ENCODE measurements around the gene COL4A5. TPM values are rescaled to one million over a fixed set of nuclear protein-coding genes. Genes with fewer than 3 reads are reported as not detected.

Gene COL4A5
- total and polyA plus RNA-seq, 2 of the 13 experiments (the other 11 are each of a cell fraction or from before 2014, with no cell fraction given), result 39.5 to 45.5 TPM

GRCh38 chrX:108516184-108516583 is 76.5 kb downstream of the COL4A5 start:
- Histone ChIP-seq H3K27me3 (ENCODE audit: control insufficient read depth in 1 of 2, insufficient read depth in 2 of 2, low read length in 2 of 2) (no peaks in the 10 kb centered on the region), H3K27ac (ENCODE audit: extremely low read length, insufficient read depth, low read length) (peak overlapping the region; percentile 79), H3K4me3 (replicated peaks in 1 of 3; ENCODE audit: insufficient read depth in 1 of 3, low read depth in 2 of 3, low read length in 3 of 3) (no peak overlapping the region; a peak in 1 of 6 replicates), H2AFZ (ENCODE audit: low read length) (no peak overlapping the region), H3K36me3 (replicated peaks in 1 of 2; ENCODE audit: control insufficient read depth in 1 of 2, insufficient read depth in 2 of 2, low read length in 2 of 2) (no peaks in the 10 kb centered on the region), H3K9me3 (ENCODE audit: low read length) (no peaks in the 10 kb centered on the region), H3K9ac (ENCODE audit: insufficient read depth, low read depth, low read length) (no peak overlapping the region; the same call in 1 of the 2 replicates), H3K79me2 (ENCODE audit: insufficient read depth, low read length) (no peaks in the 10 kb centered on the region), H4K20me1 (ENCODE audit: insufficient read depth, low read length) (no peaks in the 10 kb centered on the region), H3K4me2 (ENCODE audit: low read depth, low read length) (peak overlapping the region; percentile 70), H3K4me1 (ENCODE audit: insufficient read depth, low read length) (peaks cover 43% of the 10 kb centered on the region)
- DNase-seq (ENCODE audit: low spot score) (peak; percentile 89), FAIRE-seq (peak; percentile 97), ATAC-seq (peak; percentile 99)
- BruUV-seq (replicated peaks), result no TSS peak
- POLR2A ChIA-PET, result interaction anchor here (0.7 kb wide), 1 partner anchor 76 kb away, joined by 3 read pairs; the partner anchor contains the start of gene COL4A5
- 2% methylated on average over 2 of the region's 2 CpGs for WGBS (ENCODE audit: low lambda C conversion rate)
- CTCF ChIA-PET (ENCODE audit: low intra/inter-chr PET ratio, low total read pairs), result no interaction called here
- intact Hi-C loops (cut with micrococcal nuclease; ENCODE audit: unreplicated experiment), result loop anchor here (5.0 kb wide), 1 partner anchor 79 kb away; the partner anchor contains the start of genes COL4A5 and COL4A6
- in situ Hi-C loops (cut with HindIII; ENCODE audit: extremely low pct_ligation_motif_present, low pct_unique_long_range_greater_than_20kb), result no loop called here
- TF ChIP-seq ZNF644 (CRISPR knock-in tag; IDR thresholded peaks at IDR 0.05; ENCODE audit: low read depth) (no peak), ZFX (CRISPR knock-in tag; IDR thresholded peaks at IDR 0.05; ENCODE audit: low read depth) (0 out of 2 replicates have a peak, but pooled peaks have one; percentile 17), ADNP (CRISPR knock-in tag; IDR thresholded peaks at IDR 0.05) (no peak), SIX1 (CRISPR knock-in tag; IDR thresholded peaks at IDR 0.05; ENCODE audit: borderline replicate concordance) (peak; percentile 56; the same call in 1 of the 2 replicates), ZSCAN9 (CRISPR knock-in tag; IDR thresholded peaks at IDR 0.05; ENCODE audit: borderline replicate concordance) (0 out of 2 replicates have a peak, but pooled peaks have one; percentile 45), ISL2 (CRISPR knock-in tag; IDR thresholded peaks at IDR 0.05) (peak; percentile 92), IKZF5 (CRISPR knock-in tag; IDR thresholded peaks at IDR 0.05) (0 out of 2 replicates have a peak, but pooled peaks have one; percentile 18), ZNF24 (IDR thresholded peaks at IDR 0.05) (no peak), SRF (IDR thresholded peaks at IDR 0.05; ENCODE audit: low read depth, low read length) (no peak), ZNF550 (CRISPR knock-in tag; IDR thresholded peaks at IDR 0.05; ENCODE audit: borderline replicate concordance) (no peak), BCL6 (CRISPR knock-in tag; IDR thresholded peaks at IDR 0.05) (peak; percentile 61), ZMYM4 (CRISPR knock-in tag; IDR thresholded peaks at IDR 0.05) (peak; percentile 42; the same call in 1 of the 2 replicates), RERE (CRISPR knock-in tag; IDR thresholded peaks at IDR 0.05; ENCODE audit: low read depth) (peak; percentile 41; the same call in 1 of the 2 replicates), SOX5 (CRISPR knock-in tag; IDR thresholded peaks at IDR 0.05; ENCODE audit: borderline replicate concordance) (peak; percentile 73; the same call in 1 of the 2 replicates), AHR (CRISPR knock-in tag; IDR thresholded peaks at IDR 0.05) (no peak), TFAP4 (IDR thresholded peaks at IDR 0.05; ENCODE audit: borderline replicate concordance, low read depth) (peak; percentile 26; the same call in 1 of the 2 replicates), FOXA1 (IDR thresholded peaks at IDR 0.05) (no peak; the same call in 1 of the 2 replicates), FOXA1 (CRISPR knock-in tag; IDR thresholded peaks at IDR 0.05) (peak; percentile 80), SYNCRIP (IDR thresholded peaks at IDR 0.05; ENCODE audit: insufficient read depth, low read depth, low read length) (no peak), TAF15 (IDR thresholded peaks at IDR 0.05; ENCODE audit: low read depth, low read length, poor library complexity, severe bottlenecking) (no peak)

Measured in HepG2 (cell line).